Endothelial cell of umbilical vein (primary cell): ENCODE results near the gene NTNG1. TPM values are rescaled to one million over a fixed set of nuclear protein-coding genes. Genes with fewer than 3 reads are reported as not detected.

Experiments
- BruUV-seq: library from RNA; stranded (reverse); fragments of 400-500 nt; replicated peaks from 2 replicates; lab custom pipeline; 2021; lab: Mats Ljungman, UMichigan
- CTCF ChIA-PET: fragments of 300-600, 350-600 bp; sonication (Branson Sonifier 250); formaldehyde crosslinking; loops from one replicate; lab custom pipeline; 2021; ENCODE audit warnings: antibody characterized with exemption, inconsistent platforms; lab: Charles Lee
- POLR2A ChIA-PET: fragments of 300-600, 350-600 bp; sonication (Branson Sonifier 250); formaldehyde crosslinking; loops from one replicate; lab custom pipeline; 2021; ENCODE audit warnings: antibody characterized with exemption, inconsistent platforms; lab: Charles Lee
- DNase-seq: peaks from one replicate; pipeline ENCODE4 v3.0.0-alpha.2; 2011; ENCODE audit warnings: low read depth, low spot score
- FAIRE-seq: peaks from 2 replicates; lab custom pipeline; 2011; peaks lifted over from hg19 to GRCh38; lab: Jason Lieb, UNC
- H2AFZ ChIP-seq: 2 replicates; pipeline ENCODE4 v1.6.0; 2012; ENCODE audit warnings: low read depth, low read length, control low read depth, inconsistent platforms
- H3K27ac ChIP-seq: 2 replicates; pipeline ENCODE4 v1.5.1; 2011; ENCODE audit warnings: low read depth, mild to moderate bottlenecking, control low read depth, low read length, moderate library complexity; ENCODE audit not compliant: insufficient read depth
- H3K27me3 ChIP-seq, 2 experiments: 2 replicates each; pipeline versions ENCODE4 v1.6.0 to v1.6.1; 2011; ENCODE audit warnings: low read length in 2 of 2, mixed read lengths in 1 of 2; ENCODE audit not compliant: control insufficient read depth in 2 of 2, insufficient read depth in 2 of 2
- H3K36me3 ChIP-seq, 2 experiments: 2 replicates in 1 of 2; 3 replicates in 1 of 2; pipeline ENCODE4 v1.5.1; 2011; ENCODE audit warnings: low read length in 2 of 2, mild to moderate bottlenecking in 1 of 2, moderate library complexity in 1 of 2; ENCODE audit not compliant: control insufficient read depth in 2 of 2, insufficient read depth in 2 of 2; ENCODE audit errors: extremely low read depth in 1 of 2
- H3K4me1 ChIP-seq: 3 replicates; pipeline ENCODE4 v1.5.1; 2011; ENCODE audit warnings: mild to moderate bottlenecking, low read length; ENCODE audit not compliant: control insufficient read depth, insufficient read depth; ENCODE audit errors: extremely low read depth
- H3K4me2 ChIP-seq: 2 replicates; pipeline ENCODE4 v1.6.1; 2011; ENCODE audit warnings: low read length, control low read depth, mixed read lengths; ENCODE audit not compliant: insufficient read depth
- H3K4me3 ChIP-seq, 3 experiments: fragments of 200-600 bp in 1 of 3; sonication (generic), shearing (Covaris generic) in 1 of 3; replicated peaks in 1 of 3; 2 replicates each; pipeline ENCODE4 v1.5.1; 2011 to 2016; ENCODE audit warnings: control low read depth in 3 of 3, low read length in 3 of 3, mild to moderate bottlenecking in 2 of 3, inconsistent platforms in 1 of 3, low read depth in 1 of 3, moderate library complexity in 1 of 3; ENCODE audit not compliant: insufficient read depth in 1 of 3
- H3K79me2 ChIP-seq: 2 replicates; pipeline ENCODE4 v1.6.0; 2012; ENCODE audit warnings: low read length, inconsistent platforms; ENCODE audit not compliant: control insufficient read depth, insufficient read depth
- H3K9ac ChIP-seq: replicated peaks from 2 replicates; pipeline ENCODE3; 2011; ENCODE audit warnings: low read length, control low read depth; ENCODE audit not compliant: insufficient read depth; ENCODE audit errors: extremely low read depth
- H3K9me1 ChIP-seq: replicated peaks from 3 replicates; pipeline ENCODE4 v1.6.0; 2011; ENCODE audit warnings: mild to moderate bottlenecking, low read length; ENCODE audit not compliant: control insufficient read depth, insufficient read depth; ENCODE audit errors: extremely low read depth
- H3K9me3 ChIP-seq: replicated peaks from 2 replicates; pipeline ENCODE4 v1.5.1; 2012; ENCODE audit warnings: low read length, inconsistent platforms; ENCODE audit not compliant: control insufficient read depth, insufficient read depth
- H4K20me1 ChIP-seq: replicated peaks from 2 replicates; pipeline ENCODE3; 2011; ENCODE audit warnings: mild to moderate bottlenecking, low read length; ENCODE audit not compliant: control insufficient read depth, insufficient read depth; ENCODE audit errors: extremely low read depth
- EZH2 ChIP-seq: IDR thresholded peaks from 2 replicates; pipeline ENCODE4 v1.6.1; 2012; ENCODE audit warnings: borderline replicate concordance, low read depth, mild to moderate bottlenecking, moderate library complexity, low read length, inconsistent platforms; ENCODE audit not compliant: severe bottlenecking
- FOS ChIP-seq: IDR thresholded peaks from 2 replicates; pipeline ENCODE4 v1.6.1; 2011; ENCODE audit warnings: mild to moderate bottlenecking, low read length, moderate library complexity, borderline replicate concordance; ENCODE audit not compliant: insufficient read depth
- GATA2 ChIP-seq: IDR thresholded peaks from 2 replicates; pipeline ENCODE4 v1.7.0; 2011; ENCODE audit warnings: low read depth, mild to moderate bottlenecking, moderate library complexity, mixed read lengths, low read length; ENCODE audit not compliant: insufficient read length, insufficient read depth
- JUN ChIP-seq: IDR thresholded peaks from 2 replicates; pipeline ENCODE4 v1.6.1; 2011; ENCODE audit warnings: borderline replicate concordance, low read depth; ENCODE audit not compliant: insufficient read length, insufficient read depth
- MYC ChIP-seq: IDR thresholded peaks from one replicate; pipeline ENCODE4 v1.6.1; 2011; ENCODE audit warnings: mild to moderate bottlenecking, low read depth, low read length
- POLR2A ChIP-seq: IDR thresholded peaks from 2 replicates; pipeline ENCODE4 v1.6.1; 2012; ENCODE audit warnings: low read depth, mild to moderate bottlenecking, control low read depth, low read length
- POLR2AphosphoS5 ChIP-seq: IDR thresholded peaks from 2 replicates; pipeline ENCODE4 v1.6.1; 2012; ENCODE audit warnings: low read depth, mild to moderate bottlenecking, control low read depth, low read length, moderate library complexity; ENCODE audit not compliant: insufficient read depth
- dilution Hi-C: fragments of 300-500 bp; cut with MboI; formaldehyde crosslinking; loops from one replicate; pipeline ENCODE4 v1.15.0; 2019; ENCODE audit warnings: low sequenced_read_pairs; ENCODE audit not compliant: extremely low pct_ligation_motif_present
- intact Hi-C: fragments of 100-400 bp; cut with micrococcal nuclease; formaldehyde crosslinking; loops from one replicate; pipeline ENCODE4 v1.10.0; 2022
- polyA plus RNA-seq, 4 experiments: library from polyadenylated mRNA; depleted of rRNA in 3 of 4; stranded (reverse) in 3 of 4; unstranded in 1 of 4; fragments of >200 nt; gene quantifications; 2 replicates each; pipeline versions ENCODE4 v1.2.1 to v1.2.3, GENCODE V29; 2011 to 2012; ENCODE audit warnings: missing spikeins in 1 of 4
- total RNA-seq: library from RNA; stranded (reverse); gene quantifications from 2 replicates; pipeline ENCODE4 v1.2.3, GENCODE V29; 2021
- TF ChIP-seq, protein P1 (sequence below): IDR thresholded peaks from 2 replicates; pipeline ENCODE4 v1.6.1; 2011; ENCODE audit not compliant: insufficient read depth, insufficient read length
- TF ChIP-seq, protein P2 (sequence below), 2 donors: IDR thresholded peaks; 1 replicate in 1 of 2; 2 replicates in 1 of 2; pipeline ENCODE4 v1.5.1; 2011; ENCODE audit warnings: low read length in 2 of 2, mild to moderate bottlenecking in 2 of 2, moderate library complexity in 2 of 2, control low read depth in 1 of 2, inconsistent platforms in 1 of 2, low read depth in 1 of 2; ENCODE audit not compliant: insufficient read depth in 1 of 2; ENCODE audit errors: extremely low read depth in 1 of 2

NTNG1 gene
- total and polyA plus RNA-seq, 2 donors (not counting 3 experiments of a cell fraction or from before 2014, with no cell fraction given) = not detected

DNA sequence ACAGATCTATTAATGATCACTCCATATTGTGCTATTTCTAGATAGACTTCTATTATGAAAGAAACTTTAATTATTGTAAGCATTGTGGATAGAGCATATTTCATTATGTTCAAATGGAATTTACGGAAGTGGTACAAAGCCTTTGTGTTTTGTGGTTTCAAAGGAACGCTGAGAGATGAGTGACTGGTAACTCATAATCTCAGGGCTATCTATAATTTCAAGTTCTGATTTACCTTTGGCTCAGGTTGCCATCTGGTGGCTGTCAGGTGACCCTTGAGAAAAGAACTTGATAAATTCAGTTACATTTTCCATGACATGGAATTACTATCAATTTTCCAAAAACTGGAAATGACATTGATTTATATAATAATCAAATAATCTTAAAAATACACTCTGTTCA, 12.2 kb downstream of the NTNG1 start:
- Histone ChIP-seq H2AFZ (no peak overlapping the region), H3K9me1 (no peaks in the 10 kb centered on the region), H3K79me2 (no peaks in the 10 kb centered on the region), H3K9ac (no peak overlapping the region), H3K36me3 (no peaks in the 10 kb centered on the region), H4K20me1 (no peaks in the 10 kb centered on the region), H3K4me3 (no peak overlapping the region), H3K4me1 (no peaks in the 10 kb centered on the region), H3K27me3 (no peaks in the 10 kb centered on the region), H3K4me2 (no peak overlapping the region), H3K9me3 (no peaks in the 10 kb centered on the region), H3K27ac (no peak overlapping the region)
- TF ChIP-seq GATA2 = no peak
- no peak for TF ChIP-seq JUN
- no peak for TF ChIP-seq POLR2AphosphoS5
- TF ChIP-seq MYC = no peak
- TF ChIP-seq POLR2A = no peak
- TF ChIP-seq, protein P1, sequence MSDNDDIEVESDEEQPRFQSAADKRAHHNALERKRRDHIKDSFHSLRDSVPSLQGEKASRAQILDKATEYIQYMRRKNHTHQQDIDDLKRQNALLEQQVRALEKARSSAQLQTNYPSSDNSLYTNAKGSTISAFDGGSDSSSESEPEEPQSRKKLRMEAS = no peak
- FAIRE-seq (no peak), DNase-seq (no peak)
- dilution Hi-C loops = no loop called here
- ChIA-PET POLR2A (no interaction called here), CTCF (no interaction called here)
- BruUV-seq = no TSS peak
- intact Hi-C loops = no loop called here

DNA sequence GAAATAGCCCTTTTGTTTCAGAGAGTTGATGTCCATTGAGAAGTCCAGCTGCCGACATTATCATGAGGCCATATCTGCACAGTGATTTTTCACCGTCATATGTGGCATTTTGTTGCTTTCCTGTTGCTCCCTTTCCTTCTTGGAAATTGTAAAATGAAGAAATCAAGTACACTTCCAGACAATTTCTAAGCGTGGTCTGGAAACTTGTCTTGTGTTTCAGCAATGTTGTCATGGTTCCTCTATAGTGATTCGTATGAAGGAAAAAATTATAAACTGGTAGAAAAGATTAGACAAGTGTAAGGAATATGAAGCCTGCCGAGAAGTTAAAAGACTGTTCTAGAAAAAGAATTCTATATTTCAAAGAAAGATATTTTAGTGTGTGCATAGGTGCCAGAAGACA, 17.7 kb downstream of the NTNG1 start:
- BruUV-seq = no TSS peak
- Histone ChIP-seq H3K4me2 (no peak overlapping the region), H3K4me1 (no peaks in the 10 kb centered on the region), H3K9me1 (no peaks in the 10 kb centered on the region), H3K4me3 (no peak overlapping the region), H3K9ac (no peak overlapping the region), H3K36me3 (no peaks in the 10 kb centered on the region), H3K9me3 (no peaks in the 10 kb centered on the region), H3K79me2 (no peaks in the 10 kb centered on the region), H2AFZ (no peak overlapping the region), H3K27ac (no peak overlapping the region), H3K27me3 (no peaks in the 10 kb centered on the region), H4K20me1 (no peaks in the 10 kb centered on the region)
- dilution Hi-C loops (no loop called here), intact Hi-C loops (no loop called here)
- DNase-seq (no peak), FAIRE-seq (no peak)
- CTCF ChIA-PET = no interaction called here
- POLR2A ChIA-PET = no interaction called here
- no peak for TF ChIP-seq POLR2A
- TF ChIP-seq EZH2 = no peak
- TF ChIP-seq GATA2 = no peak
- TF ChIP-seq, protein P2, sequence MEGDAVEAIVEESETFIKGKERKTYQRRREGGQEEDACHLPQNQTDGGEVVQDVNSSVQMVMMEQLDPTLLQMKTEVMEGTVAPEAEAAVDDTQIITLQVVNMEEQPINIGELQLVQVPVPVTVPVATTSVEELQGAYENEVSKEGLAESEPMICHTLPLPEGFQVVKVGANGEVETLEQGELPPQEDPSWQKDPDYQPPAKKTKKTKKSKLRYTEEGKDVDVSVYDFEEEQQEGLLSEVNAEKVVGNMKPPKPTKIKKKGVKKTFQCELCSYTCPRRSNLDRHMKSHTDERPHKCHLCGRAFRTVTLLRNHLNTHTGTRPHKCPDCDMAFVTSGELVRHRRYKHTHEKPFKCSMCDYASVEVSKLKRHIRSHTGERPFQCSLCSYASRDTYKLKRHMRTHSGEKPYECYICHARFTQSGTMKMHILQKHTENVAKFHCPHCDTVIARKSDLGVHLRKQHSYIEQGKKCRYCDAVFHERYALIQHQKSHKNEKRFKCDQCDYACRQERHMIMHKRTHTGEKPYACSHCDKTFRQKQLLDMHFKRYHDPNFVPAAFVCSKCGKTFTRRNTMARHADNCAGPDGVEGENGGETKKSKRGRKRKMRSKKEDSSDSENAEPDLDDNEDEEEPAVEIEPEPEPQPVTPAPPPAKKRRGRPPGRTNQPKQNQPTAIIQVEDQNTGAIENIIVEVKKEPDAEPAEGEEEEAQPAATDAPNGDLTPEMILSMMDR (IDR thresholded peaks at IDR 0.05; ENCODE audit: extremely low read depth in 1 of 2, insufficient read depth in 1 of 2, low read depth in 1 of 2, low read length in 2 of 2) = no peak
- no peak for TF ChIP-seq POLR2AphosphoS5
- TF ChIP-seq FOS = no peak
- TF ChIP-seq, protein P1 = no peak
- no peak for TF ChIP-seq JUN
- no peak for TF ChIP-seq MYC
